ENCODE measurements around the gene MAP2K3.

DNA sequence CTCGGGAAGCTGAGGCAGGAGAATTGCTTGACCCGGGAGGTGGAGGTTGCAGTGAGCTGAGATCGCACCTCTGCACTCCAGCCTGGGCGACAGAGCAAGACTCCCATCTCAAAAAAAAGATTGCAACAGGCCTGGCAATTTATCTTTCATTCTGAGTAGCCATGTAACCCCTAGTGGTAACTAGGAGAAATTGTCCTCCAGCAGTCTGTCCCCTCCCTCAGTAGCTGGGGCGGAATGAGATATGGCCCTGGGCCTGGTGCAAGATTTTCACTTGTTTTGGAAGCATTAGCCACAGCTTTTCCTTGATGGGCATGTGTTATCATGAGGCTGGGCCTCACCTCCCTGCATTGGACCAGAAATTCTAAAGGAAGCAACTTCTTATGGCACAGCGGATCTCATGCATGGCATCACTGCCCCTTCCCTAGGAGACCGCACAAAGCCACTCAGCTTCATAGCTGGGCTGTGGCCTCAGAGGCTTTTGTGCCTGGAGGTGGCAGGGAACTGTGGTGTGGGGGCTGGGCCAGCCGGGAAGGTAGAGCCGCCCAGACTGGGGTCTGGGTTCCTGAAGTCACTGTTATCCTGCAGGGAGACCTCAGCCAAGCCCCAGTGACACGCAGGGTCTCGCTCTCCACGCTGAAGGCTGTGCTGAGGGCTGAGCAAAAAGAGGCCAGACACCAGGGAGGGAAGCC, 44.7 kb upstream of the MAP2K3 start:
- TF ChIP-seq, protein P1, sequence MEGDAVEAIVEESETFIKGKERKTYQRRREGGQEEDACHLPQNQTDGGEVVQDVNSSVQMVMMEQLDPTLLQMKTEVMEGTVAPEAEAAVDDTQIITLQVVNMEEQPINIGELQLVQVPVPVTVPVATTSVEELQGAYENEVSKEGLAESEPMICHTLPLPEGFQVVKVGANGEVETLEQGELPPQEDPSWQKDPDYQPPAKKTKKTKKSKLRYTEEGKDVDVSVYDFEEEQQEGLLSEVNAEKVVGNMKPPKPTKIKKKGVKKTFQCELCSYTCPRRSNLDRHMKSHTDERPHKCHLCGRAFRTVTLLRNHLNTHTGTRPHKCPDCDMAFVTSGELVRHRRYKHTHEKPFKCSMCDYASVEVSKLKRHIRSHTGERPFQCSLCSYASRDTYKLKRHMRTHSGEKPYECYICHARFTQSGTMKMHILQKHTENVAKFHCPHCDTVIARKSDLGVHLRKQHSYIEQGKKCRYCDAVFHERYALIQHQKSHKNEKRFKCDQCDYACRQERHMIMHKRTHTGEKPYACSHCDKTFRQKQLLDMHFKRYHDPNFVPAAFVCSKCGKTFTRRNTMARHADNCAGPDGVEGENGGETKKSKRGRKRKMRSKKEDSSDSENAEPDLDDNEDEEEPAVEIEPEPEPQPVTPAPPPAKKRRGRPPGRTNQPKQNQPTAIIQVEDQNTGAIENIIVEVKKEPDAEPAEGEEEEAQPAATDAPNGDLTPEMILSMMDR (IDR thresholded peaks at IDR 0.05): peak; percentile 25 to 45 (median 43)
- TF ChIP-seq POLR2AphosphoS5 (IDR thresholded peaks at IDR 0.05) (no peak), POLR2A (IDR thresholded peaks at IDR 0.05) (no peak)

Data from transverse colon (tissue), 4 donors.